Left lung (tissue), 10 donors: ENCODE results near the gene GAS1. TPM values are rescaled to one million over a fixed set of nuclear protein-coding genes. Genes with fewer than 3 reads are reported as not detected.

Experiments used
- ATAC-seq: fragments of 200-7000 bp; cut with Tn5 transposase; one replicate; pipeline ENCODE4 v1.9.1; 2020; ENCODE audit warnings: moderate library complexity
- DNase-seq, 4 donors: peaks; one replicate each; pipeline ENCODE4 v3.0.0-alpha.2; 2013 to 2020
- H3K27ac ChIP-seq, 2 donors: fragments of 200-600 bp; sonication (generic) in 1 of 2; one replicate each; pipeline versions ENCODE4 v1.5.0 to v1.8.0; 2020 to 2021
- H3K27me3 ChIP-seq, 2 donors: fragments of 200-600 bp; sonication (generic) in 1 of 2; one replicate each; pipeline versions ENCODE4 v1.5.0 to v1.8.0; 2020 to 2021
- H3K36me3 ChIP-seq, 2 donors: fragments of 200-600 bp; sonication (generic) in 1 of 2; one replicate each; pipeline versions ENCODE4 v1.5.0 to v1.8.0; 2020 to 2021
- H3K4me1 ChIP-seq, 2 donors: fragments of 200-600 bp; one replicate each; pipeline ENCODE4 v1.8.0; 2021
- H3K4me3 ChIP-seq, 2 donors: fragments of 200-600 bp; sonication (generic) in 1 of 2; one replicate each; pipeline versions ENCODE4 v1.5.0 to v1.8.0; 2020 to 2021; ENCODE audit warnings: mild to moderate bottlenecking in 1 of 2
- H3K9me3 ChIP-seq, 2 donors: fragments of 200-600 bp; sonication (generic) in 1 of 2; one replicate each; pipeline versions ENCODE4 v1.5.0 to v1.8.0; 2020 to 2021
- intact Hi-C, 2 donors: fragments of 100-400 bp; cut with DNase I; formaldehyde crosslinking; loops; one replicate each; pipeline versions ENCODE4 v1.11.2 to v1.14.2; 2022
- polyA plus RNA-seq, 6 donors: library from polyadenylated mRNA; unstranded; fragments of 120-200 nt; gene quantifications; one replicate each; pipeline ENCODE4 v1.2.1, GENCODE V29; 2013; ENCODE audit not compliant: insufficient read length in 6 of 6
- total RNA-seq, 2 donors: library from RNA; stranded (reverse); fragmentation: NEBNext Ultra II Directional; extraction: Animal tissue kit (Norgen Biotek cat#: 25700); gene quantifications; one replicate each; pipeline ENCODE4 v1.2.1, GENCODE V29; 2021
- TF ChIP-seq, protein P1 (sequence below), 2 donors: fragments of 200-600 bp; sonication (generic) in 1 of 2; IDR thresholded peaks; one replicate each; pipeline versions ENCODE4 v1.5.0 to v1.8.0; 2021; ENCODE audit warnings: antibody characterized with exemption in 2 of 2
- donor health status: DM: no; HTN: yes; CAD: no.
- donor health status: DM: no; HTN: no; CAD: no.

GAS1 gene
- total and polyA plus RNA-seq, 8 donors, result 9.8 to 33.5 (median 20.3) TPM

DNA sequence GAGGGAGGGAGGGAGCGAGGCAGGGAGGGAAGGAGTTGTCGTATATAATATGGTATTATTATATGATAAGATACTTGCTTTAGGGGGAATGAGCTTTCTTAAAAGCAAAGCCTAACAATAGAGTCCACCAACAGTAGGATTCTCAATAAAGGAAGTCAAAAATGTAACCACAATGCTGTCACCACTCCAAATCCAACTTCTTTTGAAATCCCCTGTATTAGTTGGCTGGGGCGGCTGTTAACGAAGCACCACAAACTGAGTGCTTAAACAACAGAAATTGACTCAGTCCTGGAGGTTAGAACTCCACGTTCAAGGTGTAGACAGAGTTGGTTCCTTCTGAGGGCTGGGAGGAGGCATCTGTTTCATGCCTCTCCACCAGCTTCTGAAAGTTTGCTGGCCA is 23.1 kb downstream of the GAS1 start:
- intact Hi-C loops, result no loop called here
- TF ChIP-seq, protein P1, sequence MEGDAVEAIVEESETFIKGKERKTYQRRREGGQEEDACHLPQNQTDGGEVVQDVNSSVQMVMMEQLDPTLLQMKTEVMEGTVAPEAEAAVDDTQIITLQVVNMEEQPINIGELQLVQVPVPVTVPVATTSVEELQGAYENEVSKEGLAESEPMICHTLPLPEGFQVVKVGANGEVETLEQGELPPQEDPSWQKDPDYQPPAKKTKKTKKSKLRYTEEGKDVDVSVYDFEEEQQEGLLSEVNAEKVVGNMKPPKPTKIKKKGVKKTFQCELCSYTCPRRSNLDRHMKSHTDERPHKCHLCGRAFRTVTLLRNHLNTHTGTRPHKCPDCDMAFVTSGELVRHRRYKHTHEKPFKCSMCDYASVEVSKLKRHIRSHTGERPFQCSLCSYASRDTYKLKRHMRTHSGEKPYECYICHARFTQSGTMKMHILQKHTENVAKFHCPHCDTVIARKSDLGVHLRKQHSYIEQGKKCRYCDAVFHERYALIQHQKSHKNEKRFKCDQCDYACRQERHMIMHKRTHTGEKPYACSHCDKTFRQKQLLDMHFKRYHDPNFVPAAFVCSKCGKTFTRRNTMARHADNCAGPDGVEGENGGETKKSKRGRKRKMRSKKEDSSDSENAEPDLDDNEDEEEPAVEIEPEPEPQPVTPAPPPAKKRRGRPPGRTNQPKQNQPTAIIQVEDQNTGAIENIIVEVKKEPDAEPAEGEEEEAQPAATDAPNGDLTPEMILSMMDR (IDR thresholded peaks at IDR 0.05), result no peak
- ATAC-seq (no peak), DNase-seq (no peak)
- Histone ChIP-seq H3K36me3 (no peaks in the 10 kb centered on the region), H3K9me3 (no peaks in the 10 kb centered on the region), H3K27ac (no peak overlapping the region), H3K4me3 (no peak overlapping the region), H3K4me1 (no peaks in the 10 kb centered on the region), H3K27me3 (peaks cover 0 to 62% of the 10 kb centered on the region in 2 donors)

DNA sequence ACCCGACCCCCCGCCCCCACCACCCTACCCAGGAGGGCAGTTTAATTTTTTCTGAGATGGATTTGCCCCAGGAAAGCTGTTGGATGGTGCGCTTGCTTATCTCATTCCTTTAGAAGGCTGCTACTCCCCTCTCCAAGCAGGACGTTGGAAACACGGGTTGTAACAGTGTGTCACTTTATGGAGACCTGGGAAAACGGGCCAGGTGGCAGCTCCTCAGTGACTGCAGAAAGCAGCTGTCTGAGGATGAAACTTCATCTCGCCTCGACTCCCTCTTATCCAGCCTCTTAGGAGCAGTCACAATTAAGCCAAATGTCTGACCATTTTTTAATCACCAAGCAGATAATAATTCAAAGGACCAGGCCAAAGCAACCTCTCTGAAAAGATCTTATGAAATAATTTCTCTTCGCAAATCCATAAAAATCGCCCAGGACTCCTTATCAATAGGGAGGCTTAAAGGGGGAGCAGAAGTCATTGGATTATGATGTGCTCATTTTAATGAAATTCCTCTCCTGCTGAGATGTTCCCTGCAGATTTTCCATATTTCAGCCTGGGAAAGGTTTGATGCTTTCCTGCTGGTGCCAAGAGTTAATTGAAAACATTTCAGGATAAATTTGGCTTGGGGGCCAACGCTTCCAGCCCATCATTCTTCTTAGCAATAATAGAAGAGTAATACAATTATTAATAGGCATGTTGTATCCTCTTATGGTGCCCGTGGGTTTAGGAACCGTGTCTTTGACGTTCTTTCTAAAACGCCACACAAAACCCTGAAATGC is 26.0 kb downstream of the GAS1 start:
- H3K27me3 ChIP-seq, result peaks cover 0 to 45% of the 10 kb centered on the region in 2 donors

DNA sequence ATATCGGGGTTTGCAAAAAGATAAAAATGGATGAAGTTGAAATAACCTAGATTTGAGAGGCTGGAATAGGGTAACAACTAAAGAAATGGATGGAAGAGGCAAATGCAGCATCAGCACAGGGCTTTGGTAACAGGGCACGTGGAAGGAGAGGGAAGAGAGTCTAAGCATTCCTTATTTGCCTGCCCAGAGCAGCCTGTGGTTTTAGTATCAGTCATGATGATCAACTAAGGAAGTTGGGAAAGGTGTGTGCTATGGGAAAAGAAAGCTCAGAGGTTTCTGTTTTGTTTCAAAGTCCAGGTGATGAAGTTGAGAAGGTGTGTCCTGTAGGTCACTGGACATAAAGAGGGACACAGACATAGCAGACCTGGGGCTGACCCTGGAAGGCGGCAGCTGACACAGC is 28.8 kb downstream of the GAS1 start:
- no peak overlapping the region for H3K4me3 ChIP-seq
- H3K36me3 ChIP-seq, result no peaks in the 10 kb centered on the region
- no peaks in the 10 kb centered on the region for H3K4me1 ChIP-seq
- no peaks in the 10 kb centered on the region for H3K9me3 ChIP-seq
- TF ChIP-seq, protein P1 (IDR thresholded peaks at IDR 0.05), result no peak
- H3K27ac ChIP-seq, result no peak overlapping the region
- peaks cover 0 to 35% of the 10 kb centered on the region in 2 donors for H3K27me3 ChIP-seq
- ATAC-seq (no peak), DNase-seq (no peak)
- intact Hi-C loops, result no loop called here

More for the DNA sequence above, 26.0 kb downstream of the GAS1 start:
- Histone ChIP-seq H3K36me3 (no peaks in the 10 kb centered on the region), H3K27ac (no peak overlapping the region), H3K4me3 (no peak overlapping the region), H3K9me3 (no peaks in the 10 kb centered on the region), H3K4me1 (no peaks in the 10 kb centered on the region)
- TF ChIP-seq, protein P1 (IDR thresholded peaks at IDR 0.05), result no peak
- intact Hi-C loops, result no loop called here
- no peak for DNase-seq
- no peak for ATAC-seq

DNA sequence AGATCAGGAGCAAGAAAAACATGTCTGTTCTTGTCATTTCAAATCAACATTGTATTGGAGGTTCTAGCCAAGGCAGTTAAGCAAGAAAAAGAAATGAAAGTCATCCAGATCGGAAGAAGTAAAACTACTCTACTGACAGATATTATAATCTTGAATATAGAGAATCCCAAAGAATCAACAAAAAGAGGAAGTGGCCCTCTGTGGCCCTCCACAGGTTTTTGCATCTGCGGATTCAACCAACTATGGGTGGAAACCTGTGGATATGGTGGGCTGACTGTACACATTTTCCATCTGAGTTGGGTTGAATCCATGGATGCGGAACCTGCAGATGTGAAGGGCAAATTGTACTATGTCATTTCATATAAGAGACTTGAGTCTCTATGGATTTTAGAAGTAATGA is 35.1 kb downstream of the GAS1 start:
- no peak for ATAC-seq
- intact Hi-C loops, result no loop called here
- no peaks in the 10 kb centered on the region for H3K4me1 ChIP-seq
- no peak for DNase-seq
- H3K9me3 ChIP-seq, result peaks cover 0 to 2% of the 10 kb centered on the region in 2 donors
- no peak overlapping the region for H3K27ac ChIP-seq
- H3K36me3 ChIP-seq, result no peaks in the 10 kb centered on the region
- H3K4me3 ChIP-seq, result no peak overlapping the region
- H3K27me3 ChIP-seq, result peaks cover 0 to 12% of the 10 kb centered on the region in 2 donors
- TF ChIP-seq, protein P1 (IDR thresholded peaks at IDR 0.05), result no peak

DNA sequence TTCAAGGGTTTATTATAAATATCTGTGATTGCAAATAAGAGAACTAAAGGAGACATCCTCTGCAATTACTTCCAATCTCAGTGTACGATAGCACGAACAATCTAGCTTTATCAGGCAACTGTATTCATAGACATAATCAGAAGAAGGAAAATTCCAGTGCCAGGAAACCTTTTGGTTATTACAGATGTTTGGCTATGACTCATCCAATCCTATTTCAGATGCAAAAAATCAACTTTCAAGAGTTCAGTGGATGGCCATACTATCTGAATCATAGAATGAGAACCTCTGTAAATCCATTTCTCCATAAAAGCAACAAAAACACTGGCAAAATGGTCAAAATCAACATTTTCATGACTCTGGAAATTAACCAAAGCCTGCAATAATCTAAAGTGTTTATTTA is 37.9 kb downstream of the GAS1 start:
- ATAC-seq, result no peak
- TF ChIP-seq, protein P1 (IDR thresholded peaks at IDR 0.05), result no peak
- peaks cover 0 to 31% of the 10 kb centered on the region in 2 donors for H3K27me3 ChIP-seq
- peaks cover 0 to 5% of the 10 kb centered on the region in 2 donors for H3K9me3 ChIP-seq
- no peaks in the 10 kb centered on the region for H3K4me1 ChIP-seq
- no peak overlapping the region for H3K27ac ChIP-seq
- intact Hi-C loops, result no loop called here
- no peak overlapping the region for H3K4me3 ChIP-seq
- no peaks in the 10 kb centered on the region for H3K36me3 ChIP-seq
- no peak for DNase-seq
